SK-N-SH (cell line): ENCODE measurements around the gene TEN1. TPM values are rescaled to one million over a fixed set of nuclear protein-coding genes. Genes with fewer than 3 reads are reported as not detected.

Experiments used
- CTCF ChIA-PET: fragments of 300-600, 350-600 bp; formaldehyde crosslinking; extraction: SDS; loops from one replicate; lab custom pipeline; 2021; lab: Yijun Ruan, JAX
- POLR2A ChIA-PET: fragments of 350-600 bp; sonication (Branson Sonifier 250); formaldehyde crosslinking; extraction: SDS; loops from one replicate; lab custom pipeline; 2020; ENCODE audit warnings: antibody characterized with exemption, inconsistent platforms; lab: Yijun Ruan, JAX
- DNase-seq: peaks from one replicate; pipeline ENCODE4 v3.0.0; 2012
- H2AFZ ChIP-seq: fragments of 200-600 bp; sonication (generic); 2 replicates; pipeline ENCODE4 v1.8.1; 2016; ENCODE audit warnings: antibody characterized with exemption, mild to moderate bottlenecking, low read depth
- H3F3A ChIP-seq: fragments of 200-600 bp; sonication (generic); replicated peaks from 2 replicates; pipeline ENCODE3; 2016; ENCODE audit warnings: antibody characterized with exemption, mild to moderate bottlenecking; ENCODE audit not compliant: insufficient read depth
- H3K27ac ChIP-seq, 2 experiments: fragments of 200-500 bp in 1 of 2; fragments of 200-600 bp in 1 of 2; sonication (Bioruptor generic) in 1 of 2; sonication (generic), shearing (Covaris generic) in 1 of 2; 2 replicates each; pipeline versions ENCODE4 v1.5.1 to v1.6.1; 2014 to 2016; ENCODE audit warnings: low read depth in 2 of 2, inconsistent platforms in 1 of 2, low read length in 1 of 2, mild to moderate bottlenecking in 1 of 2, mixed read lengths in 1 of 2
- H3K27me3 ChIP-seq: fragments of 200-600 bp; sonication (generic), shearing (Covaris generic); 2 replicates; pipeline ENCODE4 v1.6.1; 2016; ENCODE audit warnings: mixed run types; ENCODE audit not compliant: insufficient read depth
- H3K36me3 ChIP-seq, 2 experiments: fragments of 200-500 bp in 1 of 2; fragments of 200-600 bp in 1 of 2; sonication (Bioruptor generic) in 1 of 2; sonication (generic) in 1 of 2; replicated peaks in 1 of 2; 2 replicates each; pipeline versions ENCODE3 to v1.5.1; 2014 to 2016; ENCODE audit warnings: low read length in 1 of 2, mild to moderate bottlenecking in 1 of 2; ENCODE audit not compliant: insufficient read depth in 2 of 2, control insufficient read depth in 1 of 2
- H3K4me1 ChIP-seq, 2 experiments: fragments of 200-500 bp in 1 of 2; fragments of 200-600 bp in 1 of 2; sonication (Bioruptor generic) in 1 of 2; sonication (generic), shearing (Covaris generic) in 1 of 2; 2 replicates each; pipeline versions ENCODE4 v1.5.1 to v1.6.1; 2014 to 2016; ENCODE audit warnings: low read depth in 1 of 2, low read length in 1 of 2, mixed run types in 1 of 2; ENCODE audit not compliant: insufficient read depth in 2 of 2, control insufficient read depth in 1 of 2
- H3K4me2 ChIP-seq: fragments of 200-600 bp; sonication (generic), shearing (Covaris generic); 2 replicates; pipeline ENCODE4 v1.6.1; 2017; ENCODE audit warnings: mixed run types
- H3K4me3 ChIP-seq, 2 experiments: fragments of 200-500 bp in 1 of 2; fragments of 200-600 bp in 1 of 2; sonication (Bioruptor generic) in 1 of 2; sonication (generic), shearing (Covaris generic) in 1 of 2; 2 replicates each; pipeline versions ENCODE4 v1.5.1 to v1.8.1; 2014 to 2016; ENCODE audit warnings: low read depth in 2 of 2, inconsistent platforms in 1 of 2, low read length in 1 of 2, mild to moderate bottlenecking in 1 of 2, mixed read lengths in 1 of 2, moderate library complexity in 1 of 2
- H3K79me2 ChIP-seq: fragments of 200-600 bp; sonication (generic); 2 replicates; pipeline ENCODE4 v1.8.1; 2017; ENCODE audit warnings: mild to moderate bottlenecking; ENCODE audit not compliant: insufficient read depth
- H3K9ac ChIP-seq: fragments of 200-600 bp; sonication (generic); 2 replicates; pipeline ENCODE4 v1.6.1; 2017; ENCODE audit warnings: mixed run types
- H3K9me2 ChIP-seq: fragments of 200-600 bp; sonication (generic); 2 replicates; pipeline ENCODE4 v1.6.1; 2017; ENCODE audit warnings: mixed run types
- H3K9me3 ChIP-seq: fragments of 200-600 bp; sonication (generic); 2 replicates; pipeline ENCODE4 v1.6.1; 2017; ENCODE audit warnings: mixed run types, mild to moderate bottlenecking, moderate library complexity
- H4K20me1 ChIP-seq: fragments of 200-600 bp; sonication (generic); 2 replicates; pipeline ENCODE4 v1.6.1; 2017; ENCODE audit warnings: mild to moderate bottlenecking, mixed run types; ENCODE audit not compliant: insufficient read depth
- CHD2 ChIP-seq: fragments of 150-350 bp; IDR thresholded peaks from 2 replicates; pipeline ENCODE4 v1.6.1; 2018; ENCODE audit warnings: low read length; ENCODE audit not compliant: partially characterized antibody
- ELF1 ChIP-seq: IDR thresholded peaks from 2 replicates; pipeline ENCODE4 v1.4.0; 2012
- FOSL2 ChIP-seq: IDR thresholded peaks from 2 replicates; pipeline ENCODE4 v1.4.0; 2012; ENCODE audit warnings: low read depth, mild to moderate bottlenecking, moderate library complexity, borderline replicate concordance
- JUND ChIP-seq: IDR thresholded peaks from 2 replicates; pipeline ENCODE4 v1.4.0; 2012
- MEF2A ChIP-seq: IDR thresholded peaks from 2 replicates; pipeline ENCODE4 v1.4.0; 2012; ENCODE audit warnings: low read depth, borderline replicate concordance
- PBX3 ChIP-seq: IDR thresholded peaks from 2 replicates; pipeline ENCODE4; 2012
- RAD21 ChIP-seq: IDR thresholded peaks from 2 replicates; pipeline ENCODE4 v1.6.1; 2012; ENCODE audit warnings: mild to moderate bottlenecking, low read length
- REST ChIP-seq: IDR thresholded peaks from 2 replicates; pipeline ENCODE4 v1.6.1; 2012; ENCODE audit warnings: mild to moderate bottlenecking, low read depth, low read length, moderate library complexity
- RFX5 ChIP-seq: IDR thresholded peaks from 2 replicates; pipeline ENCODE4 v1.6.1; 2012; ENCODE audit warnings: mild to moderate bottlenecking, improper control_type of control experiment, low read length
- USF1 ChIP-seq: IDR thresholded peaks from 2 replicates; pipeline ENCODE4 v1.4.0; 2012; ENCODE audit warnings: low read depth, borderline replicate concordance
- YY1 ChIP-seq: IDR thresholded peaks from 2 replicates; pipeline ENCODE4 v1.4.0; 2012; ENCODE audit warnings: low read depth, mild to moderate bottlenecking
- WGBS: methylation state at CpG from one replicate; pipeline ENCODE4 v1.1.6; 2017; ENCODE audit warnings: low lambda C conversion rate; 5-methylcytosine and 5-hydroxymethylcytosine counted together
- polyA plus RNA-seq, 3 experiments: library from polyadenylated mRNA; depleted of rRNA; stranded (reverse); fragments of >200 nt; gene quantifications; 2 replicates each; pipeline ENCODE4 v1.2.3, GENCODE V29; 2012

TEN1 gene
- polyA plus RNA-seq, 1 of the 3 experiments (the other 2 are of a cell fraction): 33.6 TPM

- 87% methylated on average over 21 of the region's 28 CpGs for WGBS
- DNase-seq: no peak
- CTCF ChIA-PET: interaction anchor here (0.9 to 1.7 kb wide), 4 partner anchors 9 to 275 kb away, joined by 3 to 6 read pairs (median 4); no protein-coding TSS in a partner anchor
Observed at GRCh38 chr17:76022973-76023899, 44.2 kb downstream of the TEN1 start.

GRCh38 chr17:76023900-76024237 lies 44.8 kb downstream of the TEN1 start:
- H2AFZ ChIP-seq: no peak overlapping the region
- no peaks in the 10 kb centered on the region for H4K20me1 ChIP-seq
- TF ChIP-seq MEF2A: no peak
- no peak for TF ChIP-seq REST
- TF ChIP-seq ELF1: no peak
- TF ChIP-seq PBX3: no peak
- no peak for TF ChIP-seq FOSL2
- no peak for TF ChIP-seq RAD21
- TF ChIP-seq USF1: no peak
- no peak for TF ChIP-seq JUND
- no peak for TF ChIP-seq RFX5
- TF ChIP-seq YY1: no peak
- TF ChIP-seq CHD2: no peak
- ChIA-PET CTCF (interaction anchor here (0.7 to 1.7 kb wide), 5 partner anchors 10 to 35 kb away, joined by 3 to 6 read pairs (median 3); no protein-coding TSS in a partner anchor), POLR2A (no interaction called here)
- no peak overlapping the region for H3K9ac ChIP-seq
- H3K9me2 ChIP-seq: no peaks in the 10 kb centered on the region
- no peaks in the 10 kb centered on the region for H3K79me2 ChIP-seq
- no peaks in the 10 kb centered on the region for H3K27me3 ChIP-seq
- no peak for DNase-seq
- peaks cover 9% of the 10 kb centered on the region for H3F3A ChIP-seq
- H3K27ac ChIP-seq: no peak overlapping the region
- H3K4me3 ChIP-seq: no peak overlapping the region
- H3K4me2 ChIP-seq: no peak overlapping the region
- H3K4me1 ChIP-seq: peaks cover 0 to 5% of the 10 kb centered on the region in 2 experiments; a peak in 1 of 4 replicates
- no peaks in the 10 kb centered on the region for H3K9me3 ChIP-seq
- no peaks in the 10 kb centered on the region for H3K36me3 ChIP-seq
- 88% methylated on average over 9 of the region's 9 CpGs for WGBS

More at GRCh38 chr17:76022973-76023899, 44.2 kb downstream of the TEN1 start:
- H3F3A ChIP-seq: peaks cover 9% of the 10 kb centered on the region
- no peaks in the 10 kb centered on the region for H4K20me1 ChIP-seq
- H3K36me3 ChIP-seq: no peaks in the 10 kb centered on the region
- no peak for TF ChIP-seq RFX5
- no peak overlapping the region for H2AFZ ChIP-seq
- POLR2A ChIA-PET: no interaction called here
- peaks cover 0 to 4% of the 10 kb centered on the region in 2 experiments; a peak in 1 of 4 replicates for H3K4me1 ChIP-seq
- H3K9ac ChIP-seq: no peak overlapping the region
- no peaks in the 10 kb centered on the region for H3K27me3 ChIP-seq
- H3K4me3 ChIP-seq: no peak overlapping the region
- H3K9me3 ChIP-seq: no peaks in the 10 kb centered on the region
- H3K27ac ChIP-seq: no peak overlapping the region
- H3K79me2 ChIP-seq: no peaks in the 10 kb centered on the region
- no peak overlapping the region for H3K4me2 ChIP-seq
- H3K9me2 ChIP-seq: no peaks in the 10 kb centered on the region
